ENCODE data around the gene L3HYPDH. TPM values are rescaled to one million over a fixed set of nuclear protein-coding genes. Genes with fewer than 3 reads are reported as not detected.

The L3HYPDH gene
- total and polyA plus RNA-seq, 2 of the 13 experiments (the other 11 are each of a cell fraction or from before 2014, with no cell fraction given) = 30.5 to 36.6 TPM

DNA sequence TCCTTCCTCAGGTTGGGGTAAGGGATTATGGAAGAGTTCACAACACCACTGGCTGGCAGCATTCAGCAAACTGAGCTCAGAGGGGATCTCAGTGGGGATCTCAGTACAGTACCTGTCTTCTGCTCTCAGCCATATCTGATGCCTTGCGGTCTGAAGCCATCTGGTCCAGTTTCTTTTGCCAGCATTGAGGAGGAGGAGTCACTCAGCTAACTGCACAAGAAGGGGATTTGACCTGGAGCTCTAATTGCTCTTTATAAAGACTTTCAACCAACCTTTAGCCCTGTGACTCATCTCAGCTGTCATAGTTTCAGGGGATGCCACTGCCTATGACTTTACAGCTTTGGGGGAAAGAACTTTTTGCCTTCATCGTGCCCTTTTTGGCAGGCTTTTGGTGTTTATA, 45.0 kb upstream of the L3HYPDH start:
- CTCF ChIA-PET (ENCODE audit: low intra/inter-chr PET ratio, low total read pairs) = no interaction called here
- WGBS (ENCODE audit: low lambda C conversion rate) = 15% methylated on average over 2 of the region's 2 CpGs

DNA sequence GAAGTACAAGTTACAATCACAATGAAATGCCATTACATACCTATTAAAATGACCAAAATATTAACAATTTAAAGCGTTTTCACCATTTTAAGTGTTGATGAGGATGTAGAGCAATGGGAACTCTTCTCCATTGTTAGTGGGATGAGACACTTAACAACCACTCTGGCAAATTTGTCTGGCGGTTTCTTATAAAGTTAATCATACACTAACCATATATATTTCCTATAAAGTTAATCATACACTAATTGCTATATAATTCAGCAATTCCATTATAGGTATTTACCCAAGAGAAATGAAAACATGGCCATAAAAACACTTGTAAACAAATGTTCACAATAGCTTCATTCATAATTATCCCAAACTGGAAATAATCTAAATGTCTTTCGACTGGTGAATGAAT, 36.0 kb upstream of the L3HYPDH start:
- no peak for FAIRE-seq
- POLR2A ChIA-PET = no interaction called here
- no peaks in the 10 kb centered on the region for H4K20me1 ChIP-seq (ENCODE audit: insufficient read depth, low read length)
- no peak overlapping the region for H3K9ac ChIP-seq (ENCODE audit: insufficient read depth, low read depth, low read length)
- H3K9me3 ChIP-seq (ENCODE audit: low read length) = no peaks in the 10 kb centered on the region
- ATAC-seq = no peak
- no peak overlapping the region for H2AFZ ChIP-seq (ENCODE audit: low read length)
- in situ Hi-C loops (cut with HindIII; ENCODE audit: extremely low pct_ligation_motif_present, low pct_unique_long_range_greater_than_20kb) (loop anchor here (25.0 kb wide), 1 partner anchor 667 kb away; no protein-coding TSS in a partner anchor), intact Hi-C loops (cut with micrococcal nuclease; ENCODE audit: unreplicated experiment) (no loop called here)
- no peaks in the 10 kb centered on the region for H3K79me2 ChIP-seq (ENCODE audit: insufficient read depth, low read length)
- no peaks in the 10 kb centered on the region for H3K27me3 ChIP-seq (ENCODE audit: control insufficient read depth in 1 of 2, insufficient read depth in 2 of 2, low read length in 2 of 2)
- H3K4me1 ChIP-seq (ENCODE audit: insufficient read depth, low read length) = no peaks in the 10 kb centered on the region
- CTCF ChIA-PET (ENCODE audit: low intra/inter-chr PET ratio, low total read pairs) = no interaction called here
- H3K4me3 ChIP-seq (replicated peaks in 1 of 3; ENCODE audit: insufficient read depth in 1 of 3, low read depth in 2 of 3, low read length in 3 of 3) = no peak overlapping the region
- DNase-seq (ENCODE audit: low spot score) = no peak
- no TSS peak for BruUV-seq (replicated peaks)
- no peaks in the 10 kb centered on the region for H3K36me3 ChIP-seq (replicated peaks in 1 of 2; ENCODE audit: control insufficient read depth in 1 of 2, insufficient read depth in 2 of 2, low read length in 2 of 2)
- 2% methylated on average over 3 of the region's 3 CpGs for WGBS (ENCODE audit: low lambda C conversion rate)
- H3K27ac ChIP-seq (ENCODE audit: extremely low read length, insufficient read depth, low read length) = no peak overlapping the region
- no peak overlapping the region for H3K4me2 ChIP-seq (ENCODE audit: low read depth, low read length)
- TF ChIP-seq ASH2L (IDR thresholded peaks at IDR 0.05; ENCODE audit: insufficient read length, low read depth, low read length) = no peak
- TF ChIP-seq LRRFIP1 (CRISPR knock-in tag; conservative IDR thresholded peaks at IDR 0.05) = no peak
- no peak for TF ChIP-seq ZNF616 (CRISPR knock-in tag; IDR thresholded peaks at IDR 0.05; ENCODE audit: low read depth)
- no peak for TF ChIP-seq ZNF770 (CRISPR knock-in tag; IDR thresholded peaks at IDR 0.05)
- no peak for TF ChIP-seq ZNF274 (CRISPR knock-in tag; IDR thresholded peaks at IDR 0.05)
- TF ChIP-seq BCLAF1 (IDR thresholded peaks at IDR 0.05) = no peak
- no peak for TF ChIP-seq ZNF3 (CRISPR knock-in tag; IDR thresholded peaks at IDR 0.05)

More for the DNA sequence above, 45.0 kb upstream of the L3HYPDH start:
- ATAC-seq (no peak), FAIRE-seq (no peak), DNase-seq (ENCODE audit: low spot score) (no peak)
- H3K4me1 ChIP-seq (ENCODE audit: insufficient read depth, low read length) = no peaks in the 10 kb centered on the region
- intact Hi-C loops (cut with micrococcal nuclease; ENCODE audit: unreplicated experiment) = no loop called here
- no peak overlapping the region for H3K4me2 ChIP-seq (ENCODE audit: low read depth, low read length)
- H3K9me3 ChIP-seq (ENCODE audit: low read length) = no peaks in the 10 kb centered on the region
- TF ChIP-seq SNAI1 (CRISPR knock-in tag; IDR thresholded peaks at IDR 0.05; ENCODE audit: borderline replicate concordance) (no peak), ZNF781 (CRISPR knock-in tag; IDR thresholded peaks at IDR 0.05; ENCODE audit: borderline replicate concordance, not compliant biosample characterization) (no peak), ZNF354B (CRISPR knock-in tag; IDR thresholded peaks at IDR 0.05) (no peak), TCF12 (IDR thresholded peaks at IDR 0.05) (no peak), TCF12 (CRISPR knock-in tag; IDR thresholded peaks at IDR 0.05) (no peak), TBX3 (IDR thresholded peaks at IDR 0.05; ENCODE audit: borderline replicate concordance) (no peak), HIVEP1 (CRISPR knock-in tag; IDR thresholded peaks at IDR 0.05) (no peak)
- no peaks in the 10 kb centered on the region for H3K79me2 ChIP-seq (ENCODE audit: insufficient read depth, low read length)
- no peaks in the 10 kb centered on the region for H4K20me1 ChIP-seq (ENCODE audit: insufficient read depth, low read length)
- POLR2A ChIA-PET = no interaction called here
- no peaks in the 10 kb centered on the region for H3K27me3 ChIP-seq (ENCODE audit: control insufficient read depth in 1 of 2, insufficient read depth in 2 of 2, low read length in 2 of 2)
- no peak overlapping the region for H2AFZ ChIP-seq (ENCODE audit: low read length)
- H3K9ac ChIP-seq (ENCODE audit: insufficient read depth, low read depth, low read length) = no peak overlapping the region
- no peaks in the 10 kb centered on the region for H3K36me3 ChIP-seq (replicated peaks in 1 of 2; ENCODE audit: control insufficient read depth in 1 of 2, insufficient read depth in 2 of 2, low read length in 2 of 2)
- BruUV-seq (replicated peaks) = no TSS peak
- no peak overlapping the region for H3K4me3 ChIP-seq (replicated peaks in 1 of 3; ENCODE audit: insufficient read depth in 1 of 3, low read depth in 2 of 3, low read length in 3 of 3)
- H3K27ac ChIP-seq (ENCODE audit: extremely low read length, insufficient read depth, low read length) = no peak overlapping the region
- in situ Hi-C loops (cut with HindIII; ENCODE audit: extremely low pct_ligation_motif_present, low pct_unique_long_range_greater_than_20kb) = no loop called here
